Heart right ventricle (tissue), 16 donors: ENCODE measurements around the gene ILF2. TPM values are rescaled to one million over a fixed set of nuclear protein-coding genes. Genes with fewer than 3 reads are reported as not detected.

Experiments
- ATAC-seq, 8 donors: fragments of 200-7000 bp; cut with Tn5 transposase; one replicate each; pipeline ENCODE4 v1.9.1; 2020; ENCODE audit warnings: mild to moderate bottlenecking in 8 of 8, moderate library complexity in 8 of 8, moderate number of reproducible peaks in 1 of 8
- DNase-seq, 2 donors: peaks; one replicate each; pipeline ENCODE4 v3.0.0-alpha.2; 2020
- H3K27ac ChIP-seq, 10 donors: fragments of 200-600 bp; sonication (generic) in 2 of 10; one replicate each; pipeline versions ENCODE4 v1.5.0 to v1.8.0; 2020 to 2022; ENCODE audit warnings: mild to moderate bottlenecking in 3 of 10
- H3K27me3 ChIP-seq, 7 donors: fragments of 200-600 bp; one replicate each; pipeline ENCODE4 v1.8.0; 2021 to 2022; ENCODE audit warnings: mild to moderate bottlenecking in 2 of 7
- H3K36me3 ChIP-seq, 9 donors: fragments of 200-600 bp; sonication (generic) in 1 of 9; one replicate each; pipeline versions ENCODE4 v1.5.0 to v1.8.0; 2020 to 2022; ENCODE audit warnings: mild to moderate bottlenecking in 2 of 9
- H3K4me1 ChIP-seq, 9 donors: fragments of 200-600 bp; sonication (generic) in 1 of 9; one replicate each; pipeline versions ENCODE4 v1.5.0 to v1.8.0; 2020 to 2022; ENCODE audit warnings: mild to moderate bottlenecking in 4 of 9
- H3K4me3 ChIP-seq, 10 donors: fragments of 200-600 bp; sonication (generic) in 2 of 10; one replicate each; pipeline versions ENCODE4 v1.5.0 to v1.8.0; 2020 to 2022; ENCODE audit warnings: mild to moderate bottlenecking in 7 of 10, moderate library complexity in 2 of 10
- H3K9me3 ChIP-seq, 11 donors: fragments of 200-600 bp in 10 of 11; sonication (generic) in 2 of 11; one replicate each; pipeline versions ENCODE4 v1.5.0 to v1.8.0; 2013 to 2022; ENCODE audit warnings: mild to moderate bottlenecking in 2 of 11, control low read depth in 1 of 11, moderate library complexity in 1 of 11
- CTCF ChIP-seq, 9 donors: fragments of 200-600 bp; sonication (generic) in 2 of 9; IDR thresholded peaks; one replicate each; pipeline versions ENCODE4 v1.5.0 to v1.8.0; 2021 to 2022; ENCODE audit warnings: antibody characterized with exemption in 9 of 9, mild to moderate bottlenecking in 5 of 9, moderate library complexity in 1 of 9
- WGBS, 2 donors: extraction: QIAGEN DNeasy Blood & Tissue Kit; methylation state at CpG; one replicate each; pipeline ENCODE4 v1.1.7; 2013; ENCODE audit warnings: inconsistent platforms in 1 of 2; 5-methylcytosine and 5-hydroxymethylcytosine counted together
- intact Hi-C, 10 donors: fragments of 100-400 bp; cut with DNase I; formaldehyde crosslinking; loops; one replicate each; pipeline versions ENCODE4 v1.11.1 to v1.14.2; 2022
- polyA plus RNA-seq, 2 donors: library from polyadenylated mRNA; stranded (reverse); fragments of 200-250 nt; gene quantifications; one replicate each; pipeline ENCODE4 v1.2.3, GENCODE V29; 2013
- total RNA-seq, 10 donors: library from RNA; stranded (reverse); fragmentation: NEBNext Ultra II Directional in 3 of 10; extraction: Animal tissue kit (Norgen Biotek cat#: 25700) in 3 of 10; gene quantifications; one replicate each; pipeline versions ENCODE4 v1.2.1 to v1.2.4, GENCODE V29; 2021 to 2023
- donor health status: Arrhythmogenic right ventricular cardiomyopathy.
- donor health status: ischemic (EF 13 %, LVEDD 7.1; RV severe dilation, severe dysfunction).
- donor health status: healthy with polysubstance abuse.
- donor health status: DM: no; HTN: yes; CAD: no.
- donor health status: DM: no; HTN: no; CAD: no.
- donor health status: ischemic (EF 25% LVEDD 6.9; RV normal size, moderate dysfunction).
- donor health status: ischemic (EF 25% LVEDD 5.7; RV mildly dilated, moderate dysfunction).
- donor health status: healthy.
- donor health status: DM: yes; HTN: yes; CAD: no.
- donor health status: Ischemic cardiomyopathy.
- donor health status: ischemic (EF 35%, LVEDD 5.7; RV mildly dilated, moderate dysfunction).
- donor health status: nonischemic (EF 11% LVEDD 7.7; RV severe dilation, severe dysfunction).
- donor health status: DM: yes; HTN: yes; CAD: no.
- donor health status: PGD.
- donor health status: ischemic (EF 29% LVEDD 5.4; RV normal size, mild dysfunction).
- donor health status: nonischemic (EF 23%, LVEDD 6.1; RV moderate dilation, normal function).

Gene ILF2
- total and polyA plus RNA-seq, 12 donors = 17.3 to 114 (median 70.8) TPM

DNA sequence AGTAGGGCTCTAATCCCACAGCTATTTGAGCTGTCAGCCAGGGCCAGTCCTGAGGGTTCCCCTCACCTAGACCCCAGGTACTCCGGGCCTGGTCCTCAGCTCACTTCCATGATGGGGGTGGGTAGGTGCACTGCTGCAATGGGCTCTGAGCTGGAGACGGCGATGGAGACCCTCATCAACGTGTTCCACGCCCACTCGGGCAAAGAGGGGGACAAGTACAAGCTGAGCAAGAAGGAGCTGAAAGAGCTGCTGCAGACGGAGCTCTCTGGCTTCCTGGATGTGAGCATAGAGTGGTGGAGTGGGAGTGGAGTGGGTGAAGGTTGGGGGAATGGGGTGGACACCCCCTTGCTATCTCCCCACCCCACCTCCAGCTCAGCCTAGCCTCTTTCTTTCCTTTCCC is 40.4 kb downstream of the ILF2 start:
- no peaks in the 10 kb centered on the region for H3K9me3 ChIP-seq
- peaks cover 20 to 82% (median 57%) of the 10 kb centered on the region in 9 donors for H3K4me1 ChIP-seq
- no peak for ATAC-seq
- no peaks in the 10 kb centered on the region for H3K27me3 ChIP-seq
- 76 to 81% methylated on average over 7 of the region's 7 CpGs for WGBS, 2 donors
- H3K4me3 ChIP-seq = peak overlapping the region in 8 of 10 donors; percentile 13 to 71 (median 58)
- no peak for TF ChIP-seq CTCF (IDR thresholded peaks at IDR 0.05)
- no peak for DNase-seq
- H3K27ac ChIP-seq = peak overlapping the region; percentile 38 to 98 (median 90)
- peaks cover 0 to 6% (median 0%) of the 10 kb centered on the region in 9 donors for H3K36me3 ChIP-seq
- intact Hi-C loops = loop anchor here in 1 of 10 donors (5.0 kb wide), 1 partner anchor 37 kb away; no protein-coding TSS in a partner anchor

DNA sequence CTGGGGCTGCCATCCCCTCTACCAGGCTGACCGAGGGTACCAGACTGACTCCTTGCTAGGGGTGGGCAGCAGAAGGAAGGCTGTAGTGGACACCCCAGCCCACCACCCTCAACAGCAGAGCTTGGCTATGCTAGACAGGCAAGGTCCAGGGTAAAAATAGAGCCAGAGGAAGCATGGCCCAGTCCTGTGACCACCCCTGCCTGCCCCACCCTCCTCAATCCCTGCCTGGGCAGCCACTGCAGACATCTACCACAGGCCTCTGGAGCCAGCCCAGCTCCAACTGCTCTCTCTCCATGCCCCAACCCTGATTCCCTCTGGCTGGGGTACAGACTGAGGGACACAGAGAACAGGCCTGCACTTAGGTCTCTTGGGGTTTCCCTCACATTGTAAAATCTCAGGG is 40.8 kb downstream of the ILF2 start:
- peak; percentile 67 to 80 for DNase-seq
- H3K36me3 ChIP-seq = peaks cover 0 to 9% (median 0%) of the 10 kb centered on the region in 9 donors
- H3K4me1 ChIP-seq = peaks cover 20 to 82% (median 54%) of the 10 kb centered on the region in 9 donors
- H3K4me3 ChIP-seq = peak overlapping the region in 9 of 10 donors; percentile 19 to 71 (median 58)
- peak overlapping the region; percentile 51 to 98 (median 90) for H3K27ac ChIP-seq
- peak in 7 of 8 donors; percentile 19 to 52 (median 31) for ATAC-seq
- intact Hi-C loops = loop anchor here in 2 of 10 donors (5.0 kb wide), 2 partner anchors 37 to 42 kb away; partner anchors contain the start of gene ILF2 (in 1 of the 2)
- no peaks in the 10 kb centered on the region for H3K27me3 ChIP-seq
- H3K9me3 ChIP-seq = no peaks in the 10 kb centered on the region
- 53 to 72% methylated on average over 1 of the region's 1 CpG for WGBS, 2 donors
- TF ChIP-seq CTCF (IDR thresholded peaks at IDR 0.05) = no peak

DNA sequence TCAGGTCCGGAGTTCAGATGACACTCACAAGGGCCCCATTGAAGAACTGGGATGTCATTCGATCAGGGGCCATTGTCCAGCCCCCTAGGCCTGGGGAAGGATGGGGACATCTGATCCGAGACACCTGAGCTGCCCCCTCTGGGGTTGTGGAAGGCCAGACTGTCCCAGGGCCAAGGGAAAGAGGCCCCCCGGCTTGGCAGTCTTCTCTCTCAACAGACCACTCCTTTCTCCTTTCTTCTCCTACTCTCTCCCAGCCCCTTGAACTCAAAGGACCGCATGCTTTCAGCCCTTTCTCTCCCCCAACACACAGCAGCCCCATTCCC is 41.5 kb downstream of the ILF2 start:
- TF ChIP-seq CTCF (IDR thresholded peaks at IDR 0.05) = no peak
- Histone ChIP-seq H3K4me1 (peaks cover 19 to 85% (median 59%) of the 10 kb centered on the region in 9 donors), H3K27ac (peak overlapping the region; percentile 51 to 98 (median 90)), H3K27me3 (no peaks in the 10 kb centered on the region), H3K36me3 (peaks cover 0 to 15% (median 0%) of the 10 kb centered on the region in 9 donors), H3K9me3 (no peaks in the 10 kb centered on the region), H3K4me3 (peak overlapping the region in 9 of 10 donors; percentile 19 to 71 (median 58))
- no peak for DNase-seq
- intact Hi-C loops = loop anchor here in 1 of 10 donors (5.0 kb wide), 1 partner anchor 43 kb away; the partner anchor contains the start of gene ILF2
- WGBS, 2 donors = 62 to 68% methylated on average over 5 of the region's 5 CpGs
- no peak for ATAC-seq

GRCh38 chr1:153628638-153629342 is 42.0 kb downstream of the ILF2 start:
- intact Hi-C loops = loop anchor here in 1 of 10 donors (5.0 kb wide), 1 partner anchor 44 kb away; the partner anchor contains the start of gene ILF2
- H3K4me3 ChIP-seq = peak overlapping the region; percentile 12 to 71 (median 52)
- H3K27me3 ChIP-seq = no peaks in the 10 kb centered on the region
- no peak for DNase-seq
- TF ChIP-seq CTCF (IDR thresholded peaks at IDR 0.05) = no peak
- H3K9me3 ChIP-seq = no peaks in the 10 kb centered on the region
- H3K27ac ChIP-seq = peak overlapping the region; percentile 51 to 98 (median 90)
- 70 to 86% methylated on average over 6 of the region's 6 CpGs for WGBS, 2 donors
- peaks cover 0 to 21% (median 0%) of the 10 kb centered on the region in 9 donors for H3K36me3 ChIP-seq
- peak in 1 of 8 donors; percentile 1 for ATAC-seq
- peaks cover 19 to 90% (median 64%) of the 10 kb centered on the region in 9 donors for H3K4me1 ChIP-seq
